A673 (cell line): ENCODE results near the gene PRR4. TPM values are rescaled to one million over a fixed set of nuclear protein-coding genes. Genes with fewer than 3 reads are reported as not detected.

Experiments
- BruUV-seq: library from RNA; stranded (reverse); fragments of 400-500 nt; replicated peaks from 2 replicates; lab custom pipeline; 2021; lab: Mats Ljungman, UMichigan
- CTCF ChIA-PET: fragments of 300-600 bp; sonication (Branson Sonifier 250); formaldehyde crosslinking; loops from one replicate; lab custom pipeline; 2022; ENCODE audit warnings: antibody characterized with exemption; lab: Charles Lee
- POLR2A ChIA-PET: fragments of 300-600 bp; sonication (Branson Sonifier 250); formaldehyde crosslinking; loops from one replicate; lab custom pipeline; 2022; ENCODE audit warnings: antibody characterized with exemption; ENCODE audit not compliant: low non-redundant PET; lab: Charles Lee
- DNase-seq: peaks from one replicate; pipeline ENCODE4 v3.0.0-alpha.2; 2015; ENCODE audit warnings: low spot score
- H3K27ac ChIP-seq: fragments of 200-600 bp; sonication (generic); 2 replicates; pipeline ENCODE4 v1.5.1; 2016; ENCODE audit warnings: mixed run types, low read depth, mild to moderate bottlenecking, mixed read lengths, antibody characterized with exemption, low read length; ENCODE audit not compliant: poor library complexity, severe bottlenecking
- H3K27me3 ChIP-seq: fragments of 200-600 bp; sonication (generic); replicated peaks from 2 replicates; pipeline ENCODE4 v1.6.1; 2017; ENCODE audit warnings: mixed run types, low read depth, mild to moderate bottlenecking, mixed read lengths, antibody characterized with exemption, low read length; ENCODE audit not compliant: insufficient read depth, poor library complexity
- H3K36me3 ChIP-seq: fragments of 200-600 bp; sonication (generic); 2 replicates; pipeline ENCODE4 v1.6.1; 2016; ENCODE audit warnings: mixed run types, mild to moderate bottlenecking, mixed read lengths, antibody characterized with exemption, low read length; ENCODE audit not compliant: insufficient read depth, poor library complexity, severe bottlenecking
- H3K4me1 ChIP-seq: fragments of 200-600 bp; sonication (generic); 2 replicates; pipeline ENCODE4 v1.6.1; 2017; ENCODE audit warnings: mixed run types, mild to moderate bottlenecking, mixed read lengths, antibody characterized with exemption, low read length; ENCODE audit not compliant: insufficient read depth, poor library complexity, severe bottlenecking
- H3K4me3 ChIP-seq: fragments of 200-600 bp; sonication (generic); 2 replicates; pipeline ENCODE4 v1.5.1; 2016; ENCODE audit warnings: low read depth, mixed run types, mild to moderate bottlenecking, mixed read lengths, low read length; ENCODE audit not compliant: poor library complexity, severe bottlenecking
- H3K9me3 ChIP-seq: fragments of 200-600 bp; sonication (generic); 2 replicates; pipeline ENCODE4 v1.6.1; 2016; ENCODE audit warnings: mixed run types, low read depth, mild to moderate bottlenecking, mixed read lengths, antibody characterized with exemption, low read length; ENCODE audit not compliant: poor library complexity, severe bottlenecking
- CTCF ChIP-seq: fragments of 300-800, 200-600 bp; sonication (generic); conservative IDR thresholded peaks from 2 replicates; pipeline ENCODE4 v1.5.1; 2017; ENCODE audit warnings: low read depth, mild to moderate bottlenecking, antibody characterized with exemption, low read length, moderate library complexity, mixed read lengths
- intact Hi-C: fragments of 100-400 bp; cut with micrococcal nuclease; formaldehyde crosslinking; loops from one replicate; pipeline ENCODE4 v1.10.0; 2022; ENCODE audit not compliant: unreplicated experiment
- total RNA-seq: library from RNA; stranded (reverse); gene quantifications from 2 replicates; pipeline ENCODE4 v1.2.3, GENCODE V29; 2021

The PRR4 gene
- total RNA-seq, 1 experiment from 2014 or later, result 6.9 TPM

- BruUV-seq, result no TSS peak
- no peak overlapping the region for H3K27ac ChIP-seq
- TF ChIP-seq CTCF, result no peak
- DNase-seq, result no peak
- ChIA-PET CTCF (no interaction called here), POLR2A (no interaction called here)
- H3K4me3 ChIP-seq, result no peak overlapping the region
- H3K9me3 ChIP-seq, result no peaks in the 10 kb centered on the region
- intact Hi-C loops, result no loop called here
- H3K36me3 ChIP-seq, result no peaks in the 10 kb centered on the region
- peaks cover 5% of the 10 kb centered on the region for H3K27me3 ChIP-seq
- H3K4me1 ChIP-seq, result no peaks in the 10 kb centered on the region
Observed at GRCh38 chr12:10801741-10802140, 47.5 kb downstream of the PRR4 start.

Other genes starting within 250 kb of the PRR4 start
- gene MAGOHB, start 235.9 kb downstream of the PRR4 start, total RNA-seq, result 68.6 and 72.0 TPM in 2 replicates
- gene STYK1, start 175.4 kb downstream of the PRR4 start, total RNA-seq, result 0.77 and 0.94 TPM in 2 replicates
- 272 and 288 TPM in 2 replicates for gene YBX3, start 126.2 kb downstream of the PRR4 start, total RNA-seq
- gene TAS2R7, start 46.8 kb downstream of the PRR4 start, total RNA-seq, result not detected in 2 replicates
- not detected in 2 replicates for gene TAS2R8, start 42.2 kb downstream of the PRR4 start, total RNA-seq
- not detected in 2 replicates for gene TAS2R9, start 39.3 kb downstream of the PRR4 start, total RNA-seq
- gene TAS2R10, start 23.1 kb downstream of the PRR4 start, total RNA-seq, result 1.1 and 1.4 TPM in 2 replicates
- 21.8 and 24.0 TPM in 2 replicates for gene PRH1, start 34.8 kb upstream of the PRR4 start, total RNA-seq
- 1.5 and 2.3 TPM in 2 replicates for gene TAS2R13, start 60.1 kb upstream of the PRR4 start, total RNA-seq
- gene PRH2, start 79.8 kb upstream of the PRR4 start, total RNA-seq, result not detected in 2 replicates
- gene TAS2R14, start 89.8 kb upstream of the PRR4 start, total RNA-seq, result 3.4 and 3.6 TPM in 2 replicates
- gene TAS2R50, start 137.4 kb upstream of the PRR4 start, total RNA-seq, result 1.6 and 2.7 TPM in 2 replicates
- 2.7 and 3.0 TPM in 2 replicates for gene TAS2R20, start 148.8 kb upstream of the PRR4 start, total RNA-seq
- gene TAS2R19, start 173.1 kb upstream of the PRR4 start, total RNA-seq, result 4.8 and 5.2 TPM in 2 replicates
- gene TAS2R31, start 181.9 kb upstream of the PRR4 start, total RNA-seq, result 4.4 and 5.2 TPM in 2 replicates
- gene TAS2R46, start 212.8 kb upstream of the PRR4 start, total RNA-seq, result 2.2 and 3.1 TPM in 2 replicates
- 2.3 and 2.6 TPM in 2 replicates for gene TAS2R43, start 242.8 kb upstream of the PRR4 start, total RNA-seq